K562 (cell line): ENCODE measurements around the gene ZC3H18.

ENCODE experiments used
- BRF1 ChIP-seq: IDR thresholded peaks from 3 replicates; pipeline ENCODE4 v1.6.1; 2011; ENCODE audit warnings: borderline replicate concordance, mild to moderate bottlenecking; ENCODE audit not compliant: insufficient read length; ENCODE audit errors: extremely low read depth
- EGR1 ChIP-seq: fragments of 450-650 bp; conservative IDR thresholded peaks from 2 replicates; pipeline ENCODE4 v1.6.1; 2017; ENCODE audit warnings: mild to moderate bottlenecking
- LCOR ChIP-seq: sonication (generic); formaldehyde crosslinking; IDR thresholded peaks from 2 replicates; pipeline ENCODE4 v1.8.0; 2022; ENCODE audit warnings: mild to moderate bottlenecking, missing genetic modification reagents
- ZBTB33 ChIP-seq: sonication (generic); formaldehyde crosslinking; IDR thresholded peaks from 2 replicates; pipeline ENCODE4 v1.8.1; 2023; ENCODE audit warnings: mild to moderate bottlenecking, missing genetic modification reagents
- ZZZ3 ChIP-seq: fragments of 450-650 bp; IDR thresholded peaks from 2 replicates; pipeline ENCODE4 v1.6.1; 2016; ENCODE audit warnings: antibody characterized with exemption, mild to moderate bottlenecking, moderate library complexity

GRCh38 chr16:88584676-88585075 lies 14.5 kb downstream of the ZC3H18 start:
- no peak for TF ChIP-seq EGR1
- no peak for TF ChIP-seq ZBTB33
- TF ChIP-seq BRF1, result no peak
- TF ChIP-seq ZZZ3, result no peak
- TF ChIP-seq LCOR (CRISPR knock-in tag), result no peak
